ENCODE measurements around the gene CEBPG.
A peak's percentile ranks its signal among the peaks of the same experiment; 100 is the strongest.

The CEBPG gene

GRCh38 chr19:33373453-33374235, at the start of gene CEBPG:
Gene CEBPG (plus strand): TSS chr19:33373709. CDS start chr19:33379240, 5,531 bp downstream.
- peak; percentile 91 for DNase-seq

- DNase-seq, result no peak
Observed at GRCh38 chr19:33324628-33325027, 48.9 kb upstream of the CEBPG start.

DNA sequence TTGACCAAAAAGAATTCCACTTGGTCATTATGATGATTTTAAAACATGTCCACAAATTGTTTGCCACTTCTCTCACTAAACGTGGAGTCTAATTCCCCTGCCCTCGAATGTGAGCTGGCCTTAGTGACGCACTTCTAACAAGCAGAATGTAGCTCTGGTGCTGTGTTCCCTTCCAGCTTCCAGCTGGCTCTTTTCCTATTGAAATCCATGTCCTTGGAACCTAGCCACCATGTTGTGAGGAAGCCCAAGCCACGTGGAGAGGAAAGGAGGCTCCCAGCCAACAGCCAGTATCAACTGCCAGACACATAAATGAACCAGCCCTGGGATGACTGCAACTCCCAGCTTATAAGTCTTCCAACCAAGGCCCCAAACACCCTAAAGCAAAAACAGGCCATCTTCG, 47.6 kb upstream of the CEBPG start:
- no peak for DNase-seq

DNA sequence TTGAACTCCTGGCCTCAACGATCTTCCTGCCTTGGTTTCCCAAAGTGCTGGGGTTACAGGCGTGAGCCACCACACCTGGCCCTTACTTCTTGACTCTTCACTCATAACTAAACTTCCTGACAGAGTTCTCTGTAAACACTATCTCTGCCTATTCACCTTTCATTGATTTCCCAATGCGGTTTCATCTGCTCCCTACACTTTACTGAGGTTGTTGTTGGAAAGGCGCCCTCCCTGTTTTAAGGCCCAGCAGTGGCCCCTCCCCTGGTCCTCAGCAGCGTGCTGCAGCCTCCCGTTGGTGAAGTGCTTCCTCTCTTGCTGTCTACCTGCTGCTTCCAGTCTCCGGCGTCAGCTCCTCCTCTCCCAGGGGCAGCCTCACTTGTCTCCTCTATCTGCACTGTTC, 44.4 kb upstream of the CEBPG start:
- no peak for DNase-seq

DNA sequence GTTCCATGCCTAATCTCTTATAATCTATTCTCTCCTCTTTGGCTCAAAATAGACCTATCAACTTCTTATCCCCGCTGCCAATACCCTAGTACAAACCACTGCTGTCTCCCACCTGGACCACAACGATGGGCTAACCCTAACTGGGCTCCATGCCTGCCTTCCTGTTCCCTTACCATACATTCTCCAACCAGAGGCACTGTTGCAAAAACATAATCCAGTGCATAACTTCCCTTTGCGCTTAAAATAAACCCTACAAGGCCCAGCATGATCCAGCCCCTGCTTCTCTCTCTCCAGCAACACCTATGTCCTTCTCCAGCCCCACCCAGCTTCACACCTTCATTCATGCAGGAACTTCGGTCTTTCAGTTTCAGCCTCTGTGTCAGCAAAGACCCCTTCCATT, 43.8 kb upstream of the CEBPG start:
- no peak for DNase-seq

GRCh38 chr19:33332248-33332647, 41.3 kb upstream of the CEBPG start:
- DNase-seq, result no peak

- no peak for DNase-seq
Observed at GRCh38 chr19:33333151-33333550, 40.4 kb upstream of the CEBPG start.

GRCh38 chr19:33333642-33334041, 39.9 kb upstream of the CEBPG start:
- DNase-seq, result no peak

DNA sequence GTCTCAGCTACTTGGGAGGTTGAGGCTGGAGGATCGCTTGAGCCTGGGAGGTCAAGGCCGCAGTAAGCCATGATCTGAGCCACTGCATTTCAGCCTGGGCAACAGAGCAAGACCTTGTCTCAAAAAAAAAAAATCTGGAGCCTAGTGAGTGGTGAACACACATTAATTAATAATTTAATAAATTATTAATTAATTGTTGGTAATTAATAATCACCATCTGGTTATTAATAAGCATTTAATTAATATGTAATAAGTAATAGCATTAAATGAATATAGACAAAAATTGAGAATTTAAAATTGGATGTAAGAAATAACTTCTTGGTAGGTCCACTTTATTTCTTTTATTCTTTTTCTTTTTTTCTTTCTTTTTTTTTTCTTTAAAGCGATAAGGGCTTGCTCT, 39.2 kb upstream of the CEBPG start:
- DNase-seq, result no peak

DNA sequence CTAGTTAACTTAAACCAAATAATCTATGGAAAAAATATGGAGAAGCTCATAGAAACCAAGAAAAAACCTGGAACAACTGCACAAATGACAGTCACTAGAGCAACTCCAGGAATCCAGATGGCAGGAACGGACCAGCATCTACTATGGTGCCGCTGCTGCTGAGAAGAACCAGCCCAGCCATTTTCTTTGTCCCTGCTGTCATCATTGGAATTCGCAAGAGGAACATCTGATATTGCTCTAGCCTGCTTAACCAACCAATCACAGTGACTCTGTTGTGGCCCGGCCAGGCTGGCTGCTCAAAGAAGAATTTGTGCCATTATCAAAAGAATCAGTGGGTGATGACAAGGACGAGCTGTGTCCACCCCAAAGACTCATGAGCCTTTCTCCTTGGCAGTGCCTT, 38.1 kb upstream of the CEBPG start:
- DNase-seq, result no peak

DNA sequence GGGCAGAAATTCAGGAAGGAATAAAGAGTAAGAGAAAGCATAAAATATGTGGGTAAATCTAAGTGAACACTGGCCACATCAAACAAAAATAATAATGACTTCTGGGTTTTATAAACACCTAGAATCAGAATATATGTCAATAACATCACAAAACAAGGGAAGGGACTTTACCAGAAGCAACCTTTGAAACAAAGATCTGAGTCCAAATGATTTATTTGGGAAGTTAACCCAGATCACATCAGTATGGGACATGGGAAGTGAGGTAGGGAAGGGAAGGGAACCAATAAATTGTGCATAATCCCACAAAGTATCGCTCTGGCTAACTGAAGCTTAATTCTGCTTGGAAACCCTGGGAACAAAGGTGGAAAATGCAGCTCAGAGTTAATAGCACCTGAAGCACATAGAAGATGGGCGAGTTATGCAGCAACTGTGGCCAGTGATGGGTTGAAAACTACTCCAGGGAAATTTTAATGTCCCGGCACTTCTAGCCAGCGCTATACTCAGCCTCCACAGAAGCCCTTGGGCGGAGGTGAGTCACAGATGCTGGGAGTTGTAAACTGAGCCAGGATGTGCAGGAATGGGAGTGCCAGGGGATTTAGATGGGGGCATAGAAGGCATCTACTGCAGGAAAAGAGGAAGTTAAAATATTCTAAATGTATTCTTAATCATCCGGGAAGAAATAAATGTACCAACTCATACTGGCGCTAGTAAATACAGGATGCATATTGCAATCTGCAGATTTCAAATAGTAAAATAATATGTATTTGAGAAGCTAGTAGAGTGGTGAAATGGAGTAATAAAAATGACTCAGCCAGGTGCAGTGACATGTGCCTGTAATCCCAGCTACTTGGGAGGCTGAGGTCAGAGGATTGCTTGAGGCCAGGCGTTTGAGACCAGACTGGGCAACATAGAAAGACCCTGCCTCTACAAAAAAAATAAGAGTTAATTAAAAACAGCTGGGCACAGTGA, 34.2 kb upstream of the CEBPG start:
- DNase-seq, result no peak

- DNase-seq, result no peak
Observed at GRCh38 chr19:33340991-33341390, 32.5 kb upstream of the CEBPG start.

- no peak for DNase-seq
Observed at GRCh38 chr19:33343301-33343700, 30.2 kb upstream of the CEBPG start.

GRCh38 chr19:33343859-33344572, 29.5 kb upstream of the CEBPG start:
- no peak for DNase-seq

GRCh38 chr19:33344573-33344925, 29.0 kb upstream of the CEBPG start:
- DNase-seq, result no peak

- no peak for DNase-seq
Observed at GRCh38 chr19:33345163-33345562, 28.3 kb upstream of the CEBPG start.

DNA sequence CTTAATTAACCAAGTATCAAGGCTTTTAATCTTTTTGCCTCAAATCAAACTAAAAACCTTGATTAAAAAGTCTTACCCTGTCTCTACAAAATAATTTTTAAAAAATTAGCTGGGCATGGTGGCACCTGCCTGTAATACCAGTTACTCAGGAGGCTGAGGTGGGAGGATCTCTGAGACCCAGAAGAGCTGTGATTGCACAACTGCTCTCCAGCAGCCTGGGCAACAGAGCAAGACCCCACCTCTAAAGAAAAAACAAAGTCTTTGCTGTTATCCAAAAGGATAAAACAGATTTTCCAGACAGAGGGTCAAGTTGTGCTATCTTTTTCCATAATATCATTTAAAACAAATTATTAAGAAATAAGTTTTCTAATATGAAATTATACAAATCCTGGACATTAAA, 26.8 kb upstream of the CEBPG start:
- DNase-seq, result no peak

DNA sequence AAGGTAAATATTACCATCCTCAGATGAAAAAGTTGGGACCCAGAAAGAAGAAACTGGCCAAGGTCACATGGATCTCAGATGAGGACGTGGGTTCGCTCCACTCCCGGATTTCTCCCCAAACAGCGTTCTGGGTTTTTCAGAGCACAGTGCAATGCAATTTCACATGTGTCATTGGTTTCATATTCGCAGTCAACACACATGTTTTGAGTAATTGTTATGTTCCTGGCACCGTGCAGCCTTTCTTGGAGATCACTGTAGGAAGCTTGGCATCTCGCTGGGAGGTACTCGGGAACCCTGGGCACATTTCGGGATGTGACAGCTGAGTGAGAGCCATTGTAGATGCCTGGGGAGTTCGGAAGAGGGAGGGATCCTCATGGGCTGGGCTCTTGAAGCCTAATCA, 26.2 kb upstream of the CEBPG start:
- DNase-seq, result no peak

- DNase-seq, result no peak
Observed at GRCh38 chr19:33348301-33349010, 25.1 kb upstream of the CEBPG start.

DNA sequence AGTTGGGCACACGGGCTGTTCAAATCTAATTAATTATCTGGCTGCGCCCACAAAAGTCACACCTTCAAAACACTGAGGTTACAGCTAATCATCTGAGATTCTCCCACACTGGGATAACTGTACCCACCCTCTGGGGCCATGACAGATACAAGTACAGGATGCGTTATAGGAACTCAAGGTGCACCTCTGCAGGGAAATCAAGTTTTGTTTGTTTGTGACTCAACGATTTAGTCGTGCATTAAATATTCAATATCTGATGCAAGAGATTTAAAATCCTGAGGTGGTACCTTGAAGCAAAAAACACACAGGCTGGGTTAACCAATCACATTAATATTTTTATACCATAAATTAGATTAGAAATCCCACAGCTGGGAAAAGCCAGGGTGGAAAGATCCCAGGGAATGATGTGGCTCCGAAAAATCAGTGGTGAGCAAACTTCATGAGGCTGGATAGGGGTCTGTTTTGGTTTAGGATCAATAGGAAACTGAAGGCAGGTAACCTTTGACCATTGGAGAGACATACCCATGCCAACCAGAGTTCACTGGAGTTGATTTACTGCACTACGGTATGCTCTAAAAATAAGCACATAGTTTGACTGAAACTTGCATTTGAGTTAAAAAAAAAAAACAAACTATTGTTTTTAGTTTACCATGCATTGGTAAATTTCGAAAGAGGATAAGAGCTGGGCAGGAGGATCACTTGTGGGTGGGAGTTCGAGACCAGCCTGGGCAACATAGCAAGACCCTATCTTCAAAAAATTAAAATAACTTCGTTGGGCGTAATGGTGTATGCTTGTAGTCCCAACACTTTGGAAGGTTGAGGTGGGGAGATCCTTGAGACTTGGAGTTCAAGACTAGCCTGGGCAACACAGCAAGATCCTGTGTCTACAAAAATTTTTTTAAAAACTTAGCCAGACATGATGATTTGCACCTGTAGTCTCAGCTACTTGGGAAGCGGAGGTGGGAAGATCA, 23.9 kb upstream of the CEBPG start:
- no peak for DNase-seq

DNA sequence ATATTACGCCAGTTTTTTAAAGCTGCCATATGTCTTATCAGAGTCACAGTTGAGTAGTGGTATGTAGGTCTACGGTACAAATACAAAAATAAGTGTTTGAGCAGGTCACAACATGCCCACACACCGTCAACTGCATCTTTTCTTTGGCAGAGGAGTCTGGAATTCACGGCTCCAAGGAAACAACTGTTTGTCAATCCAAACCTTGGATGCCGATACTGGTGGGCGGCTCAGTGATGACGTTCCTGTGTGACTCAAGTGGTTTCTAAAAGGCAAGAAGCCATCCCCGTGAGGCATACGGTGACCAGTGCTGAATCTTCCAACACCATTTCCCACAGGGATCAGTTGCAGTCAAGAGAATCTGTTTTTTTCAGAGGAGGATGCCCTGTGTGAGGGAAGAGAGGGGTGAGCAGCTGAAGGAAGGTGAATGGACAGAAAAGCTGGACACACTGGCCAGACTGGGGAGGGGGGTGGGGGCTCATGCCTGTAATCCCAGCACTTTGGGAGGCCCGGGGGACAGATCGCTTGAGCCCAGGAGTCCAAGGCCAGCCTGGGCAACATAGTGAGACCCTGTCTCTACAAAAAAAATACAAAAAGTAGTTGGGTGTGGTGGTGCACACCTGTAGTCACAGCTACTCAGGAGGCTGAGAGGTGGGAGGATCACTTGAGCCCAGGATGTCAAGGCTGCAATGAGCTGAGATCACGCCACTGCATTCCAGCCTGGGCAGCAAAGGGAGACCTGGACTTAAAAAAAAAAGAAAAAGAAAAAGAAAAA, 22.8 kb upstream of the CEBPG start:
- DNase-seq, result no peak
